Endothelial cell of umbilical vein (primary cell): ENCODE data around the gene OR10X1. TPM values are rescaled to one million over a fixed set of nuclear protein-coding genes. Genes with fewer than 3 reads are reported as not detected.

ENCODE experiments used
- BruUV-seq: library from RNA; stranded (reverse); fragments of 400-500 nt; replicated peaks from 2 replicates; lab custom pipeline; 2021; lab: Mats Ljungman, UMichigan
- CTCF ChIA-PET: fragments of 300-600, 350-600 bp; sonication (Branson Sonifier 250); formaldehyde crosslinking; loops from one replicate; lab custom pipeline; 2021; ENCODE audit warnings: antibody characterized with exemption, inconsistent platforms; lab: Charles Lee
- POLR2A ChIA-PET: fragments of 300-600, 350-600 bp; sonication (Branson Sonifier 250); formaldehyde crosslinking; loops from one replicate; lab custom pipeline; 2021; ENCODE audit warnings: antibody characterized with exemption, inconsistent platforms; lab: Charles Lee
- DNase-seq: peaks from one replicate; pipeline ENCODE4 v3.0.0-alpha.2; 2011; ENCODE audit warnings: low read depth, low spot score
- FAIRE-seq: peaks from 2 replicates; lab custom pipeline; 2011; peaks lifted over from hg19 to GRCh38; lab: Jason Lieb, UNC
- H2AFZ ChIP-seq: 2 replicates; pipeline ENCODE4 v1.6.0; 2012; ENCODE audit warnings: low read depth, low read length, control low read depth, inconsistent platforms
- H3K27ac ChIP-seq: 2 replicates; pipeline ENCODE4 v1.5.1; 2011; ENCODE audit warnings: low read depth, mild to moderate bottlenecking, control low read depth, low read length, moderate library complexity; ENCODE audit not compliant: insufficient read depth
- H3K27me3 ChIP-seq, 2 experiments: 2 replicates each; pipeline versions ENCODE4 v1.6.0 to v1.6.1; 2011; ENCODE audit warnings: low read length in 2 of 2, mixed read lengths in 1 of 2; ENCODE audit not compliant: control insufficient read depth in 2 of 2, insufficient read depth in 2 of 2
- H3K36me3 ChIP-seq, 2 experiments: 2 replicates in 1 of 2; 3 replicates in 1 of 2; pipeline ENCODE4 v1.5.1; 2011; ENCODE audit warnings: low read length in 2 of 2, mild to moderate bottlenecking in 1 of 2, moderate library complexity in 1 of 2; ENCODE audit not compliant: control insufficient read depth in 2 of 2, insufficient read depth in 2 of 2; ENCODE audit errors: extremely low read depth in 1 of 2
- H3K4me1 ChIP-seq: 3 replicates; pipeline ENCODE4 v1.5.1; 2011; ENCODE audit warnings: mild to moderate bottlenecking, low read length; ENCODE audit not compliant: control insufficient read depth, insufficient read depth; ENCODE audit errors: extremely low read depth
- H3K4me2 ChIP-seq: 2 replicates; pipeline ENCODE4 v1.6.1; 2011; ENCODE audit warnings: low read length, control low read depth, mixed read lengths; ENCODE audit not compliant: insufficient read depth
- H3K4me3 ChIP-seq, 3 experiments: fragments of 200-600 bp in 1 of 3; sonication (generic), shearing (Covaris generic) in 1 of 3; replicated peaks in 1 of 3; 2 replicates each; pipeline ENCODE4 v1.5.1; 2011 to 2016; ENCODE audit warnings: control low read depth in 3 of 3, low read length in 3 of 3, mild to moderate bottlenecking in 2 of 3, inconsistent platforms in 1 of 3, low read depth in 1 of 3, moderate library complexity in 1 of 3; ENCODE audit not compliant: insufficient read depth in 1 of 3
- H3K79me2 ChIP-seq: 2 replicates; pipeline ENCODE4 v1.6.0; 2012; ENCODE audit warnings: low read length, inconsistent platforms; ENCODE audit not compliant: control insufficient read depth, insufficient read depth
- H3K9ac ChIP-seq: replicated peaks from 2 replicates; pipeline ENCODE3; 2011; ENCODE audit warnings: low read length, control low read depth; ENCODE audit not compliant: insufficient read depth; ENCODE audit errors: extremely low read depth
- H3K9me1 ChIP-seq: replicated peaks from 3 replicates; pipeline ENCODE4 v1.6.0; 2011; ENCODE audit warnings: mild to moderate bottlenecking, low read length; ENCODE audit not compliant: control insufficient read depth, insufficient read depth; ENCODE audit errors: extremely low read depth
- H3K9me3 ChIP-seq: replicated peaks from 2 replicates; pipeline ENCODE4 v1.5.1; 2012; ENCODE audit warnings: low read length, inconsistent platforms; ENCODE audit not compliant: control insufficient read depth, insufficient read depth
- H4K20me1 ChIP-seq: replicated peaks from 2 replicates; pipeline ENCODE3; 2011; ENCODE audit warnings: mild to moderate bottlenecking, low read length; ENCODE audit not compliant: control insufficient read depth, insufficient read depth; ENCODE audit errors: extremely low read depth
- EZH2 ChIP-seq: IDR thresholded peaks from 2 replicates; pipeline ENCODE4 v1.6.1; 2012; ENCODE audit warnings: borderline replicate concordance, low read depth, mild to moderate bottlenecking, moderate library complexity, low read length, inconsistent platforms; ENCODE audit not compliant: severe bottlenecking
- FOS ChIP-seq: IDR thresholded peaks from 2 replicates; pipeline ENCODE4 v1.6.1; 2011; ENCODE audit warnings: mild to moderate bottlenecking, low read length, moderate library complexity, borderline replicate concordance; ENCODE audit not compliant: insufficient read depth
- GATA2 ChIP-seq: IDR thresholded peaks from 2 replicates; pipeline ENCODE4 v1.7.0; 2011; ENCODE audit warnings: low read depth, mild to moderate bottlenecking, moderate library complexity, mixed read lengths, low read length; ENCODE audit not compliant: insufficient read length, insufficient read depth
- JUN ChIP-seq: IDR thresholded peaks from 2 replicates; pipeline ENCODE4 v1.6.1; 2011; ENCODE audit warnings: borderline replicate concordance, low read depth; ENCODE audit not compliant: insufficient read length, insufficient read depth
- MYC ChIP-seq: IDR thresholded peaks from one replicate; pipeline ENCODE4 v1.6.1; 2011; ENCODE audit warnings: mild to moderate bottlenecking, low read depth, low read length
- POLR2A ChIP-seq: IDR thresholded peaks from 2 replicates; pipeline ENCODE4 v1.6.1; 2012; ENCODE audit warnings: low read depth, mild to moderate bottlenecking, control low read depth, low read length
- POLR2AphosphoS5 ChIP-seq: IDR thresholded peaks from 2 replicates; pipeline ENCODE4 v1.6.1; 2012; ENCODE audit warnings: low read depth, mild to moderate bottlenecking, control low read depth, low read length, moderate library complexity; ENCODE audit not compliant: insufficient read depth
- dilution Hi-C: fragments of 300-500 bp; cut with MboI; formaldehyde crosslinking; loops from one replicate; pipeline ENCODE4 v1.15.0; 2019; ENCODE audit warnings: low sequenced_read_pairs; ENCODE audit not compliant: extremely low pct_ligation_motif_present
- intact Hi-C: fragments of 100-400 bp; cut with micrococcal nuclease; formaldehyde crosslinking; loops from one replicate; pipeline ENCODE4 v1.10.0; 2022
- polyA plus RNA-seq, 4 experiments: library from polyadenylated mRNA; depleted of rRNA in 3 of 4; stranded (reverse) in 3 of 4; unstranded in 1 of 4; fragments of >200 nt; gene quantifications; 2 replicates each; pipeline versions ENCODE4 v1.2.1 to v1.2.3, GENCODE V29; 2011 to 2012; ENCODE audit warnings: missing spikeins in 1 of 4
- total RNA-seq: library from RNA; stranded (reverse); gene quantifications from 2 replicates; pipeline ENCODE4 v1.2.3, GENCODE V29; 2021
- TF ChIP-seq, protein P1 (sequence below), 2 donors: IDR thresholded peaks; 1 replicate in 1 of 2; 2 replicates in 1 of 2; pipeline ENCODE4 v1.5.1; 2011; ENCODE audit warnings: low read length in 2 of 2, mild to moderate bottlenecking in 2 of 2, moderate library complexity in 2 of 2, control low read depth in 1 of 2, inconsistent platforms in 1 of 2, low read depth in 1 of 2; ENCODE audit not compliant: insufficient read depth in 1 of 2; ENCODE audit errors: extremely low read depth in 1 of 2
- TF ChIP-seq, protein P2 (sequence below): IDR thresholded peaks from 2 replicates; pipeline ENCODE4 v1.6.1; 2011; ENCODE audit not compliant: insufficient read depth, insufficient read length

The OR10X1 gene
- total and polyA plus RNA-seq, 2 donors (not counting 3 experiments of a cell fraction or from before 2014, with no cell fraction given): not detected

DNA sequence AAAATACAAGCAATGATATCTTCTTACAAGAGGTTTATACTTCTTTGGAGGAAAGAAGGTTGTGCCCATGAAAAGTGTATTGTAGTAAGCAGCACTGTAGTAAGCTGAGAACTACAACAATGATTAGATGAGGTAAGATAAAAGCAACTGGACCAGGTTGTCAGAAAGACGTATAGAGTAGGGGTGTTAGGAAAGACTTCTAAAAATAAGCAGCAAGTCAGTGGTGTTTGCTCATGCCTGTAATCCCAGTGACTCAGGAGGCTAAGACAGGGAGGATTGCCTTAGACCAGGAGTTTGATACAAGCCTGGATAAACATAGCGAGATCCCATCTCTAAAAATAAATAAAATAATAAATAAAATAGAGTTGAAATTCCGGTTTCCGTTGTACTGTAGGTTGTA is 4.3 kb upstream of the OR10X1 start:
- BruUV-seq: no TSS peak
- no peak overlapping the region for H3K9ac ChIP-seq
- H4K20me1 ChIP-seq: no peaks in the 10 kb centered on the region
- no peak overlapping the region for H3K4me2 ChIP-seq
- TF ChIP-seq POLR2A: no peak
- no peak for TF ChIP-seq GATA2
- TF ChIP-seq, protein P1, sequence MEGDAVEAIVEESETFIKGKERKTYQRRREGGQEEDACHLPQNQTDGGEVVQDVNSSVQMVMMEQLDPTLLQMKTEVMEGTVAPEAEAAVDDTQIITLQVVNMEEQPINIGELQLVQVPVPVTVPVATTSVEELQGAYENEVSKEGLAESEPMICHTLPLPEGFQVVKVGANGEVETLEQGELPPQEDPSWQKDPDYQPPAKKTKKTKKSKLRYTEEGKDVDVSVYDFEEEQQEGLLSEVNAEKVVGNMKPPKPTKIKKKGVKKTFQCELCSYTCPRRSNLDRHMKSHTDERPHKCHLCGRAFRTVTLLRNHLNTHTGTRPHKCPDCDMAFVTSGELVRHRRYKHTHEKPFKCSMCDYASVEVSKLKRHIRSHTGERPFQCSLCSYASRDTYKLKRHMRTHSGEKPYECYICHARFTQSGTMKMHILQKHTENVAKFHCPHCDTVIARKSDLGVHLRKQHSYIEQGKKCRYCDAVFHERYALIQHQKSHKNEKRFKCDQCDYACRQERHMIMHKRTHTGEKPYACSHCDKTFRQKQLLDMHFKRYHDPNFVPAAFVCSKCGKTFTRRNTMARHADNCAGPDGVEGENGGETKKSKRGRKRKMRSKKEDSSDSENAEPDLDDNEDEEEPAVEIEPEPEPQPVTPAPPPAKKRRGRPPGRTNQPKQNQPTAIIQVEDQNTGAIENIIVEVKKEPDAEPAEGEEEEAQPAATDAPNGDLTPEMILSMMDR (IDR thresholded peaks at IDR 0.05; ENCODE audit: extremely low read depth in 1 of 2, insufficient read depth in 1 of 2, low read depth in 1 of 2, low read length in 2 of 2): no peak
- no peak for TF ChIP-seq FOS
- no peak for TF ChIP-seq POLR2AphosphoS5
- TF ChIP-seq JUN: no peak
- TF ChIP-seq EZH2: no peak
- no peak for TF ChIP-seq MYC
- TF ChIP-seq, protein P2, sequence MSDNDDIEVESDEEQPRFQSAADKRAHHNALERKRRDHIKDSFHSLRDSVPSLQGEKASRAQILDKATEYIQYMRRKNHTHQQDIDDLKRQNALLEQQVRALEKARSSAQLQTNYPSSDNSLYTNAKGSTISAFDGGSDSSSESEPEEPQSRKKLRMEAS: no peak
- POLR2A ChIA-PET: no interaction called here
- no peaks in the 10 kb centered on the region for H3K9me3 ChIP-seq
- no peaks in the 10 kb centered on the region for H3K36me3 ChIP-seq
- no peaks in the 10 kb centered on the region for H3K9me1 ChIP-seq
- FAIRE-seq (no peak), DNase-seq (no peak)
- H3K4me3 ChIP-seq: no peak overlapping the region
- no peak overlapping the region for H3K27ac ChIP-seq
- no peak overlapping the region for H2AFZ ChIP-seq
- no peaks in the 10 kb centered on the region for H3K4me1 ChIP-seq
- no peaks in the 10 kb centered on the region for H3K79me2 ChIP-seq
- H3K27me3 ChIP-seq: no peaks in the 10 kb centered on the region
- intact Hi-C loops (no loop called here), dilution Hi-C loops (no loop called here)
- CTCF ChIA-PET: no interaction called here
